ENCODE results near the gene RAB37.

The RAB37 gene

GRCh38 chr17:74761931-74762330 lies 24.9 kb downstream of the RAB37 start:
- no peak for ATAC-seq

GRCh38 chr17:74763565-74764387 lies 26.7 kb downstream of the RAB37 start:
- ATAC-seq = no peak
- TF ChIP-seq CSDC2 (CRISPR knock-in tag; IDR thresholded peaks at IDR 0.05) (no peak), RARB (CRISPR knock-in tag; IDR thresholded peaks at IDR 0.05) (no peak), SNAI2 (CRISPR knock-in tag; IDR thresholded peaks at IDR 0.05) (no peak), ZC3H10 (CRISPR knock-in tag; IDR thresholded peaks at IDR 0.05) (no peak), BACH2 (CRISPR knock-in tag; IDR thresholded peaks at IDR 0.05; ENCODE audit: borderline replicate concordance) (no peak), ZNF565 (CRISPR knock-in tag; conservative IDR thresholded peaks at IDR 0.05; ENCODE audit: low read depth) (no peak), PPARA (CRISPR knock-in tag; IDR thresholded peaks at IDR 0.05; ENCODE audit: borderline replicate concordance) (no peak), ARNTL (CRISPR knock-in tag; IDR thresholded peaks at IDR 0.05; ENCODE audit: borderline replicate concordance, low read depth) (no peak), ZNF70 (CRISPR knock-in tag; IDR thresholded peaks at IDR 0.05) (no peak), PATZ1 (CRISPR knock-in tag; IDR thresholded peaks at IDR 0.05; ENCODE audit: borderline replicate concordance) (no peak), ISL1 (CRISPR knock-in tag; IDR thresholded peaks at IDR 0.05) (no peak), ZFP3 (CRISPR knock-in tag; IDR thresholded peaks at IDR 0.05) (no peak), TCF4 (CRISPR knock-in tag; IDR thresholded peaks at IDR 0.05; ENCODE audit: borderline replicate concordance) (no peak)

More at GRCh38 chr17:74761931-74762330, 24.9 kb downstream of the RAB37 start:
- TF ChIP-seq PATZ1 (CRISPR knock-in tag; IDR thresholded peaks at IDR 0.05; ENCODE audit: borderline replicate concordance) = no peak
- no peak for TF ChIP-seq RARB (CRISPR knock-in tag; IDR thresholded peaks at IDR 0.05)
- no peak for TF ChIP-seq ZNF8 (CRISPR knock-in tag; IDR thresholded peaks at IDR 0.05)
- TF ChIP-seq, protein P1, sequence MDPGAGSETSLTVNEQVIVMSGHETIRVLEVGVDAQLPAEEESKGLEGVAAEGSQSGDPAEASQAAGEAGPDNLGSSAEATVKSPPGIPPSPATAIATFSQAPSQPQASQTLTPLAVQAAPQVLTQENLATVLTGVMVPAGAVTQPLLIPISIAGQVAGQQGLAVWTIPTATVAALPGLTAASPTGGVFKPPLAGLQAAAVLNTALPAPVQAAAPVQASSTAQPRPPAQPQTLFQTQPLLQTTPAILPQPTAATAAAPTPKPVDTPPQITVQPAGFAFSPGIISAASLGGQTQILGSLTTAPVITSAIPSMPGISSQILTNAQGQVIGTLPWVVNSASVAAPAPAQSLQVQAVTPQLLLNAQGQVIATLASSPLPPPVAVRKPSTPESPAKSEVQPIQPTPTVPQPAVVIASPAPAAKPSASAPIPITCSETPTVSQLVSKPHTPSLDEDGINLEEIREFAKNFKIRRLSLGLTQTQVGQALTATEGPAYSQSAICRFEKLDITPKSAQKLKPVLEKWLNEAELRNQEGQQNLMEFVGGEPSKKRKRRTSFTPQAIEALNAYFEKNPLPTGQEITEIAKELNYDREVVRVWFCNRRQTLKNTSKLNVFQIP (CRISPR knock-in tag; IDR thresholded peaks at IDR 0.05; ENCODE audit: borderline replicate concordance, low read depth) = no peak
- no peak for TF ChIP-seq PPARA (CRISPR knock-in tag; IDR thresholded peaks at IDR 0.05; ENCODE audit: borderline replicate concordance)
- TF ChIP-seq SNAI2 (CRISPR knock-in tag; IDR thresholded peaks at IDR 0.05) = no peak
- no peak for TF ChIP-seq CSRNP3 (CRISPR knock-in tag; IDR thresholded peaks at IDR 0.05)
- no peak for TF ChIP-seq TCF4 (CRISPR knock-in tag; IDR thresholded peaks at IDR 0.05; ENCODE audit: borderline replicate concordance)

DNA sequence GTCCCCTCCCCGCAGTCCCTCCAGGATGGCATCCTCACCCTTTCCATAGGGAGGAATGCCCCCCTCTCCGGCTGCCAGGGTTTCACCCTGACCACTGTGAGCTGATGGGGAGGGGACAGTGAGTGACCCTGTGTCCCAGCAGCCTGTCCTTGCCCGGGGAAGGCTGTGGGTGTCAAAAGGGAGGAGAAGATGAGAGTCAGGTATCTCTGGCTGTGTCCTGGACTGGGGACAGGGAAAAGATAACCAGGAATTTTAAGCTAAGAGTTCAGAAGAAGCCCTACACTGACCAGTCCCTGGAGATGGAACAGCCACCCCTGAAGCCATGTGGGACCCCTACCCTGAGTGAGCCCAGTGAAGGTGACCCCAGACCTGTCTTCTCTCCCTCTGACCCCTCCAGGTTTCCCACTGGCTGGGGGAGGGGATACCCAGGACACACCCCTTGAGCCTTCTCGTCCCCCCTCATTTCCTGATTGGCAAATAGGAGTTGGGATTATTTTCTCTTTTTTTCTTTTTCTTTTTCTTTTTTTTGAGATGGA lies 27.8 kb downstream of the RAB37 start:
- no peak for ATAC-seq
- TF ChIP-seq TCF4 (CRISPR knock-in tag; IDR thresholded peaks at IDR 0.05; ENCODE audit: borderline replicate concordance) (no peak), ZNF70 (CRISPR knock-in tag; IDR thresholded peaks at IDR 0.05) (no peak), SNAI2 (CRISPR knock-in tag; IDR thresholded peaks at IDR 0.05) (no peak), RARB (CRISPR knock-in tag; IDR thresholded peaks at IDR 0.05) (no peak), ZNF8 (CRISPR knock-in tag; IDR thresholded peaks at IDR 0.05) (no peak), ZC3H10 (CRISPR knock-in tag; IDR thresholded peaks at IDR 0.05) (no peak), BACH2 (CRISPR knock-in tag; IDR thresholded peaks at IDR 0.05; ENCODE audit: borderline replicate concordance) (no peak), OSR1 (CRISPR knock-in tag; IDR thresholded peaks at IDR 0.05) (no peak), GLIS3 (CRISPR knock-in tag; IDR thresholded peaks at IDR 0.05) (no peak), PPARA (CRISPR knock-in tag; IDR thresholded peaks at IDR 0.05; ENCODE audit: borderline replicate concordance) (no peak), ZNF565 (CRISPR knock-in tag; conservative IDR thresholded peaks at IDR 0.05; ENCODE audit: low read depth) (no peak), ISL1 (CRISPR knock-in tag; IDR thresholded peaks at IDR 0.05) (no peak), ZFP30 (CRISPR knock-in tag; IDR thresholded peaks at IDR 0.05) (no peak), ZFP3 (CRISPR knock-in tag; IDR thresholded peaks at IDR 0.05) (no peak)
- TF ChIP-seq, protein P1 (CRISPR knock-in tag; IDR thresholded peaks at IDR 0.05; ENCODE audit: borderline replicate concordance, low read depth) = no peak
- TF ChIP-seq, protein P2, sequence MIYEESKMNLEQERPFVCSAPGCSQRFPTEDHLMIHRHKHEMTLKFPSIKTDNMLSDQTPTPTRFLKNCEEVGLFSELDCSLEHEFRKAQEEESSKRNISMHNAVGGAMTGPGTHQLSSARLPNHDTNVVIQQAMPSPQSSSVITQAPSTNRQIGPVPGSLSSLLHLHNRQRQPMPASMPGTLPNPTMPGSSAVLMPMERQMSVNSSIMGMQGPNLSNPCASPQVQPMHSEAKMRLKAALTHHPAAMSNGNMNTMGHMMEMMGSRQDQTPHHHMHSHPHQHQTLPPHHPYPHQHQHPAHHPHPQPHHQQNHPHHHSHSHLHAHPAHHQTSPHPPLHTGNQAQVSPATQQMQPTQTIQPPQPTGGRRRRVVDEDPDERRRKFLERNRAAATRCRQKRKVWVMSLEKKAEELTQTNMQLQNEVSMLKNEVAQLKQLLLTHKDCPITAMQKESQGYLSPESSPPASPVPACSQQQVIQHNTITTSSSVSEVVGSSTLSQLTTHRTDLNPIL (CRISPR knock-in tag; IDR thresholded peaks at IDR 0.05; ENCODE audit: low read depth) = no peak
- TF ChIP-seq, protein P3, sequence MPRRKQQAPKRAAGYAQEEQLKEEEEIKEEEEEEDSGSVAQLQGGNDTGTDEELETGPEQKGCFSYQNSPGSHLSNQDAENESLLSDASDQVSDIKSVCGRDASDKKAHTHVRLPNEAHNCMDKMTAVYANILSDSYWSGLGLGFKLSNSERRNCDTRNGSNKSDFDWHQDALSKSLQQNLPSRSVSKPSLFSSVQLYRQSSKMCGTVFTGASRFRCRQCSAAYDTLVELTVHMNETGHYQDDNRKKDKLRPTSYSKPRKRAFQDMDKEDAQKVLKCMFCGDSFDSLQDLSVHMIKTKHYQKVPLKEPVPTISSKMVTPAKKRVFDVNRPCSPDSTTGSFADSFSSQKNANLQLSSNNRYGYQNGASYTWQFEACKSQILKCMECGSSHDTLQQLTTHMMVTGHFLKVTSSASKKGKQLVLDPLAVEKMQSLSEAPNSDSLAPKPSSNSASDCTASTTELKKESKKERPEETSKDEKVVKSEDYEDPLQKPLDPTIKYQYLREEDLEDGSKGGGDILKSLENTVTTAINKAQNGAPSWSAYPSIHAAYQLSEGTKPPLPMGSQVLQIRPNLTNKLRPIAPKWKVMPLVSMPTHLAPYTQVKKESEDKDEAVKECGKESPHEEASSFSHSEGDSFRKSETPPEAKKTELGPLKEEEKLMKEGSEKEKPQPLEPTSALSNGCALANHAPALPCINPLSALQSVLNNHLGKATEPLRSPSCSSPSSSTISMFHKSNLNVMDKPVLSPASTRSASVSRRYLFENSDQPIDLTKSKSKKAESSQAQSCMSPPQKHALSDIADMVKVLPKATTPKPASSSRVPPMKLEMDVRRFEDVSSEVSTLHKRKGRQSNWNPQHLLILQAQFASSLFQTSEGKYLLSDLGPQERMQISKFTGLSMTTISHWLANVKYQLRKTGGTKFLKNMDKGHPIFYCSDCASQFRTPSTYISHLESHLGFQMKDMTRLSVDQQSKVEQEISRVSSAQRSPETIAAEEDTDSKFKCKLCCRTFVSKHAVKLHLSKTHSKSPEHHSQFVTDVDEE (CRISPR knock-in tag; IDR thresholded peaks at IDR 0.05) = no peak
